ENCODE results near the gene COX19.

COX19 gene, protein sequence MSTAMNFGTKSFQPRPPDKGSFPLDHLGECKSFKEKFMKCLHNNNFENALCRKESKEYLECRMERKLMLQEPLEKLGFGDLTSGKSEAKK

DNA sequence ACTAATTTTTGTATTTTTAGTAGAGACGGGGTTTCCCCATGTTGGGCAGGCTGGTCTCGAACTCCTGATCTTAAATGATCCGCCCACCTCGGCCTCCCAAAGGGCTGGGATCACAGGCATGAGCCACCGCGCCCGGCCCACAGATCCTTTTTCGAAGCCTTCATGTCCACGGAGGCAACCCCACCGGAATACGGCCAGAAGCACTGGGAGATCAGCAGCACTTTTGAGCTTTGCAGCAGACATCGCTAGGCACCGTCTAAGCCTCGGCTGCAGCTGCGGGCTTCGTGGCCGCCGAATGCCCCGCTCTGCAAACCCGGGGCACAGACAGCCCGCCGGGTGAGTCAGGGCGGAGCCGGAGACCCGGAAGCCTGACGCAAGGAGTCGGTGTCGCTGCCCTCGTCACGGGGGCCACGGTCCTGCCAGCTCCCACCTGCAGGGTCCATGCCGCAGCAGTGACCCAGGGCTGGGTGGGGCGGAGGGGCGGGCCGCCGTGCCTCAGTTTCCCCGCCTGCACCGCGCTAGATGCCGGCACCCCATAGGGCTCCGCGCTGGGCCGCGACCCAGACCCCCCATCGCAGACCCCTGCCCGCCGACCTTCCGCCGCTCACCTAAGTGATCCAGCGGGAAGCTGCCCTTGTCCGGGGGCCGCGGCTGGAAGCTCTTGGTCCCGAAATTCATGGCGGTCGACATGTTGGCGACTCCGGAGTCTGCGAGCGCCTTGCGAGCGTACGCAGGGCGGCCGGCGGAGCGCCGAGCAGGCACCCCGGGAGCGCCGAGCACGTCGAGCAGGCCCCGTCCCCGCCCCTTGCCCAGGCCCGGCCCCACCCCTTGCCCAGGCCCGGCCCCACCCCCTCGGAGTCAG, at the start of gene COX19:
TSS of gene COX19 (minus strand) at position 730 of the 862 bp plus-strand sequence. CDS start at position 690, 40 bp downstream.
- intact Hi-C loops (cut with DNase I) = no loop called here
- DNase-seq = peak; percentile 84 to 99 (median 87)

DNA sequence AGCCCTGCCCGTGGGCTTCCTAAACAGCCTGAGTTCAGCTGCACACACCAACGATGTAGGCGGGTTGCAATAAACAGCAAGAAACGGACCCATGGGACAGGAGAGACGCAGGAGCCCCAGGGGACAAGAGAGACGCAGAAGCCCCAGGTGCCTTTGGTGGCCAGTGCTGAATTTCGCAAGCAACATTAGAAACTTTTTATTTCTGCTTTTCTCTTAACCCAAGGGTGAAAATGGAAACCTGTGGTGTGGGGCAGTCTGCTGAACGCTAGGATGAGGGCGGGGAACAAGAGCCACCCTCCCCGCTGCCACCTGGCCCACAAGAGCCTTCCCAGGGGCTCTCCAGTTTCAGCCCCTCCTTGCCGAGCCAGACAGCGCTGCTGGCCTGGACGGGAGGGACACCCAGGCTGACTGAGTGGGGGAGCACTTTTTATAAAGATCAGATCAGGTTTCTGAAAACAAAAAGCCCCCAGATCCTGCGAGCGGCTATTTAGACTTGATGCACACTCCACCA, 49.0 kb upstream of the COX19 start:
- DNase-seq = peak in 1 of 10 donors; percentile 55
- intact Hi-C loops (cut with DNase I) = loop anchor here (5.0 kb wide), 1 partner anchor 43 kb away; no protein-coding TSS in a partner anchor

DNA sequence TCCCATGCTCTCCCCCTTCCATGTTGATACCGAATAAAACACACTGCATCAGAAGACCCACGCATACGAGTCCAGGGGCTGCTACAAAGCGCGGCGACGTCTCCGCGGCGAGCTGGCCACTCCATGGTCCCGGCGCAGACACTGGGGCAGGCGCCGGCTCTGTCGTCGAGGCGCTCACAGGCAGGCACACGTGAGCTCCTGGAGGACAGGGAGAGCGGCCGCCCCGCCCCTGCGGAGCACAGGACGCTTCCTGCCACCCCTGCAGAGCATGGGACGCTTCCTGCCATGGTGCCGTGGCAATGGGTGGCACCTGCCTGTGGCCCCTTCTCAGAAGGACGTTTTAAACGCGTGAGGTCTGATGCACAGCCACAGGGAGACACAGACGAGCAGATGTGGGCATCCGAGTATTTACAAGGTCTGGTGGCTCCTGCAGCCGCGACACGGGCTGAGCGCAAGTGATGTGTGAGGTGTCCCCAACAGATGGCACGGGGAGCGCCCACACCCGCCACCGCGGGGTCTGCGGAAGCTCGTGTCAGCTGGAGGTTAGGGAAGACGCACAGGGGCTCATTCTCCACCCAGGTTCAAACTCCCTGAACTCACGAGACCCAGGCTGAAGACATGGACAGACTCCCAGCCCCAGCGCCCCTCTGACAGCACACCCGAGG, 47.6 kb upstream of the COX19 start:
- intact Hi-C loops (cut with DNase I) = loop anchor here (5.0 kb wide), 1 partner anchor 44 kb away; no protein-coding TSS in a partner anchor
- DNase-seq = peak in 1 of 10 donors; percentile 86

DNA sequence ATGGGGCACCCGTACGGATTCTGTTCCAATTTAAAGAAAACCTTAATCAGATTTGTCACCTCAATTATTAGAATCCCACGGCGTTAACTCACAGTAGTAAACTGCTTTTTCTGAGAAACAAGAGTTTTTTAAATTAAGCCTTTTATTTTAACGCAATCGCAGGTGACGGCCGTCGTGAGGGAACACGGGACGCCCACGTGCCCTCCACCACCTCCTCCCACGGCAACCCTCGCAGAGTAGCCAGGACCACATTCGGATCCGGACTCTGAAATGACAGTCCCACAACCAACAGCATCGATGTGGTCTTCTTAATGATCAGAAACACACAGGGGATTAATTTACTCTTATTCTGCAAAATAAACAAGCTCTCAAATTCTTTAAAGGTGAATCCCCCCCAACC, 47.0 kb upstream of the COX19 start:
- intact Hi-C loops (cut with DNase I) = loop anchor here (5.0 kb wide), 1 partner anchor 45 kb away; no protein-coding TSS in a partner anchor
- DNase-seq = peak in 1 of 10 donors; percentile 16

DNA sequence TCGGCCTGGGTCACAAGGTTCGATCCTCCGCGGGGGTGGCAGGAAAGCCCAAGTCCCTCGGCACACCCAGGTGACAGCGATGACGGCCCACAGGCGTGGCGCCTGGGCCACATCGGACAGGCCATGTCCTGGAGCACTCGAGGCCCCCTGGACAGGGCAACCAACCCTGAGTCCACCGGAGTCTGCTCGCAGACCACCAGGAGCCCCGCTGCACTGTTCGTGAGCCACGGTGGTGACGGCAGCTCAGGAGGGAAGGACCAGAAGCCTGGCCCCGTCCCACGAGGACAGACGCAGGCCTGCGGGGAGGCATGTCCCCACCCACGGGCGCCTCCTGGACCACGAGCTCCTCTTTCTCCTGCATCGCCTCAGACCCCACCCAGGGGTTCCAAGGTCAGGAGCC, 46.6 kb upstream of the COX19 start:
- DNase-seq = peak in 1 of 10 donors; percentile 84
- intact Hi-C loops (cut with DNase I) = loop anchor here (5.0 kb wide), 1 partner anchor 45 kb away; no protein-coding TSS in a partner anchor

DNA sequence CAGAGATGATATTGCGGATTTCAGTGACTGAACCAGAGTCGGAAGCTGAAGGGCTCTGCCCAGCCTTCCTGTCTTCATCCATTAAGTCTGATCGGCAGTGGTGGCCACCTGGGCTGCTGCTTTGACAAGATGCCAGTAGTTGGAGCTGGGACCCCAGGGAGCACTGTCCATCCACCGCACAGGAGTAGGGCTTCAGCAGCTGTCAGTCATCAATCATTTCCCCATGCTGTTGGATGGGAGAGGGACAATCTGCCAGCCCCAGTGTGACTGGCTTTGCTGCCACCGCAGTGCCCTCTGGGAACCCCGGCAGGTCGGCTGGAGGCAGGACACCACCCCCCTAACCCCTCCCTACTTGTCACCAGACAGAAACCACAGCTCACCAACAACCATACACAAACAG, 46.0 kb upstream of the COX19 start:
- intact Hi-C loops (cut with DNase I) = loop anchor here (5.0 kb wide), 1 partner anchor 46 kb away; no protein-coding TSS in a partner anchor
- DNase-seq = peak in 1 of 10 donors; percentile 36

DNA sequence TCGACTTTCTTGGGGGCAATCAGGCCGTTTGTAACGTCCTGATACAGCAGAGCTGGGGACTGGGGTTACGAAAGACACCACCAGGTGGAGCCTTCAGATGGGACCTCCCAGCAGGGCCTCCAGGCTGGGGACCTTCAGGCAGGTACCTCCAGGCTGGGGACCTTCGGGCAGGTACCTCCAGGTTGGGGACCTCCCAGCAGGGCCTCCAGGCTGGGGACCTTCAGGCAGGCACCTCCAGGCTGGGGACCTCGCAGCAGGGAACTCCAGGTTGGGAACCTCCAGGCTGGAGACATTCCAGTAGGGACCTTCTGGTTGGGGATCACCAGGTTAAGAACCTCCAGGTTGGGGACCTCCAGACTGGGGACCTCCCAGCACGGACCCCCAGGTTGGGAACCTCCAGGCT, 45.5 kb upstream of the COX19 start:
- DNase-seq = peak in 1 of 10 donors; percentile 79
- intact Hi-C loops (cut with DNase I) = loop anchor here (5.0 kb wide), 1 partner anchor 46 kb away; no protein-coding TSS in a partner anchor

DNA sequence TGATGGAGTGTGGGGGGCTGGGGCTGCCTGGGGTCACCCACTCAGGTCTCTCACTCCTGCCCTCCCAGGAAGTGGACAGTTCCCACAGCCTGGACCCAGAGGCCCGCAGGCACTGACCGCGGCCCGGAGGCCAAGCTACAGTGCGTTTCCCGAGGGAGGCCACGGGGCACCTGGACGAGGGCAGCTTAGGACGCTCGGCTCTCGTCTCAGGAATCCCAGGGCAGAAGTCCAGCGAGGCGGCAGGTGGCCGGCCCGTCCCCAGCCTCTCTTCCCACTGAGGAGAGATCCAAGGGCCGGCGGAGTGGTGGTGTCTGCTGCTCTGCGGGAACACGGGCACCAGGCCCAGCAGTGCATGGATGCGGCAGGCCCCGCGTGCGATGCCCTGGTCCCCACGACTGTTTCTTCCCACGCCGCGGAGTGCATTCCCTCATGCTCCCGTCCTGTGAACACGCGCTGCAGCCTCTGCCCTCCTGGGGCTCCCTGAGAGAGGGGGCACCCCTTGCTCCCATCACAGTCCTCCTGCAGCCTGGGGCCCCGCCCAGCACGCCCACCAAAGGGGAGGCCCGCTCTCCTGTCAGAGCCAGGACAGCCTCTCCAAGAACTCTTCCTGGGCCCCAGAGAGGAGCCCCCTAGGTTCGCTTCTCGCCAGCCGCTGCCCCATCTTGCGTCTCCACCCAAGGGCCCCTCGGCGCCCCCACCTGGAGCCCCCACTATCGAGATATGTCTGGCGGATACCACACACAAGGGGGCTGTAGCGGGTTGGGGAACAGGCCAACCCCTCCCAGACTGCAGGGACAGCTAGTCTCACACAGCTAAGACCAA, 44.7 kb upstream of the COX19 start:
- peak in 1 of 10 donors; percentile 75 for DNase-seq
- intact Hi-C loops (cut with DNase I) = loop anchor here (5.0 kb wide), 1 partner anchor 47 kb away; no protein-coding TSS in a partner anchor

DNA sequence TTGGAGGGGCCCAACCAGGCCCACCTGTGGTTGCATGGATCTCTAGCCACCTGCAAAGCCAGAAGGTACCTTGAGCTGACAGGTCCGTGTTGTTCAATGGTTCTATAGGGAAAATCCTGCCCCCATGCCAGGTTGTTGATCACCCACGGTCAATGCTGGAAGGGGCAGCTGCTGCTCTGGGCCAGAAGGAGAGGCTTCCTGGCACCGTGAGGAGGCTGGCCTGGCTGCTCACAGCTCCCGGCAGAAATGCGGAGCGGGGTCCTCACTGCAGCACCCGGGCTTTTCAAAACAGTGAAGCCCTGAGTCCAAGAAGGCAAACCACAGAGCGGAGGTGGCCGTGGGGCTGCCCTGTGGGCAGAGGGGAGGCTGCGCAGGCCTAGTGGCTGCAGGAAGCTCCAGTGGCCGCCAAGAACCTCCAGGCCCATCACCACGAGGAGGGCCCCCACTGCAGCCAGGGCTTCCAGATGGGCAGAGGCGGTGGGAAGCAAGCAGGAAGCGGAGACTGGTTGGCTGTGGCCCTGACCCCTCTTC, 44.0 kb upstream of the COX19 start:
- intact Hi-C loops (cut with DNase I) = no loop called here
- DNase-seq = peak in 1 of 10 donors; percentile 78

DNA sequence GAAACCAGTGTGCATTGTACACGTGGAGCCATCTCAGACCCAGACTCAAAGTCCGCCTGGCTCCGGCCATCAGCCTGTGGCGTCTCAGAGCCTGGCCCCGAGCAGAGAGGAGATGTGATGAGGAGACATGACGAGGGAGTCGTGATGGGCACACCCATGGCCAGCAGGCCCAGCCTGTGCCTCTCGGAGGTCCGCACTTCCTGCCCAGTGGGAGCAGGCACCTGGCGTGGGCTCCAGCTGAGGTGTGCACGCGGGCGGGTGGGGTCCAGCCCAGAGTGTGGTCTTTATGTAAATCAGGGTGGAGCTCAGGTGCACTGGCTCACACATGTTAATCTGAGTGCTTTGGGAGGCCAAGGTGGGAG, 43.0 kb upstream of the COX19 start:
- DNase-seq = peak in 1 of 10 donors; percentile 75

DNA sequence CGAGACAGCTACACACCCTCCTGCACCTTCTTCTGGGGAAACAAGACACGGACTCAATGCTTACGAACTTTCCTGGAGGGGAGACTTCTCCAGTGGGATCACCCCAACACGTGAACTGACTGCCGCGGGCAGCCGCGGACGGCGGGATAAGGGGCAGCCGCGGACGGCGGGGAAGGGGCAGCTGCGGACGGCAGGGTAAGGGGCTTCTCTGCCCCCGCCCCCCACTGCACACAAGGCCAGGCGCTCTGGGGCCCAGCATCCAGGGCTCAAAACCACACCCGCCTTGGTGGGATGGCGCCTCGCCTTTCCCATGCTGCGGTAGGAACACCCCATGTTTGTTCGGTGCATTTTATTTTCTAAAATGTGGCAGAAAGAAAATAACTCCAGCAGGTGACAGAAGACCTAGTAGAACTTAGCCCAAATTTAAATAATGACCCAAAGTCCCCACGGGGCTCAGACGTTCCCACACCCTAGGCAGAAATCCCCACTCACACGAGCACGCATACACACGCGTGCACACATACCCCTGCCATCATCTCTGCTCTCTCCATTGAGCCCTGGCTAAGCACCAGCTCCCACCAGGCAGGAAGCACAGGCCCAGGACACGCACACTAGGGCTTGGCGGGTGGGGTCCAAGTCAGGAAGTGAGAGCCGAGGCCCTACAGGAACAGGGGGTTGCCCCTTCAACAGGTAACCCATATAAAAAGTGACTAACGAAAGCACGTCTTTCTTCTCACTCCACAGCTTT, 42.4 kb upstream of the COX19 start:
- peak in 1 of 10 donors; percentile 52 for DNase-seq
- intact Hi-C loops (cut with DNase I) = no loop called here

More for the DNA sequence above, 43.0 kb upstream of the COX19 start:
- intact Hi-C loops (cut with DNase I) = no loop called here

DNA sequence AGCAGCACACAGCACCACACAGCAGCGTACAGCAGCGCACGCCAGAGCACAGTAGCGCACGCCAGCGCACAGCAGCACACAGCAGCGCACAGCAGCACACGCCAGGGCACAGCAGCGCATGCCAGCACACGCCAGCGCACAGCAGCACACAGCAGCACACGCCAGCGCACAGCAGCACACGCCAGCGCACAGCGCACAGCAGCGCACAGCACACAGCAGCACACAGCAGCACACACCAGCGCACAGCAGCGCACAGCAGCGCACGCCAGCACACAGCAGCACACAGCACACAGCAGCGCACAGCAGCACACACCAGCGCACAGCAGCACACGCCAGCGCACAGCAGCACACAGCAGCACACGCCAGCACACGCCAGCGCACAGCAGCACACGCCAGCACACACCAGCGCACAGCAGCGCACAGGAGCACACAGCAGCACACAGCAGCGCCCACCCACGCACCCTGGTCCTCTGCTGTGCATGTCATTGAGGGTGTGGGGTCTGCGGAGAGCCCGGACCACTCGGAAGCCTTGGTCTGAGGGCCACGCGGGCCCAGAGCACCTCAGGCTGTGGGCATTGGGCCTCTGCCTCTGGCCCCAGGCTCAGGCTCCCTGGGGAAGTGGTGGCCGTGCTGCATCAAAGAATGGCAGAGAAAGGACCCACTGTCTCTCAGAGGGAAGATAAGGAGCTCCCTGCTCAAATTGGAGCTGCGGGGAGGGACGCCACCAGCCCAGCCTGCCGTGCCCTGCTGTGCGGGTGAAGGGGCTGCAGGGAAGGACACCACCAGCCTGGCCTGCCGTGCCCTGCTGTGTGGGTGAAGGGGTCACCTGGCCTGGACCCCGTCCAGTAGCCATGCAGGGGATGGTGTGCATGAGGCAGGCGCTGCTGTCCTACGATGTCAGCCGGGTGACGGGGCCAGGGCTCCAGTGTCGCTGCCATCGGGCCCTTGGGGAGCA, 41.5 kb upstream of the COX19 start:
- intact Hi-C loops (cut with DNase I) = no loop called here
- peak in 1 of 10 donors; percentile 61 for DNase-seq

DNA sequence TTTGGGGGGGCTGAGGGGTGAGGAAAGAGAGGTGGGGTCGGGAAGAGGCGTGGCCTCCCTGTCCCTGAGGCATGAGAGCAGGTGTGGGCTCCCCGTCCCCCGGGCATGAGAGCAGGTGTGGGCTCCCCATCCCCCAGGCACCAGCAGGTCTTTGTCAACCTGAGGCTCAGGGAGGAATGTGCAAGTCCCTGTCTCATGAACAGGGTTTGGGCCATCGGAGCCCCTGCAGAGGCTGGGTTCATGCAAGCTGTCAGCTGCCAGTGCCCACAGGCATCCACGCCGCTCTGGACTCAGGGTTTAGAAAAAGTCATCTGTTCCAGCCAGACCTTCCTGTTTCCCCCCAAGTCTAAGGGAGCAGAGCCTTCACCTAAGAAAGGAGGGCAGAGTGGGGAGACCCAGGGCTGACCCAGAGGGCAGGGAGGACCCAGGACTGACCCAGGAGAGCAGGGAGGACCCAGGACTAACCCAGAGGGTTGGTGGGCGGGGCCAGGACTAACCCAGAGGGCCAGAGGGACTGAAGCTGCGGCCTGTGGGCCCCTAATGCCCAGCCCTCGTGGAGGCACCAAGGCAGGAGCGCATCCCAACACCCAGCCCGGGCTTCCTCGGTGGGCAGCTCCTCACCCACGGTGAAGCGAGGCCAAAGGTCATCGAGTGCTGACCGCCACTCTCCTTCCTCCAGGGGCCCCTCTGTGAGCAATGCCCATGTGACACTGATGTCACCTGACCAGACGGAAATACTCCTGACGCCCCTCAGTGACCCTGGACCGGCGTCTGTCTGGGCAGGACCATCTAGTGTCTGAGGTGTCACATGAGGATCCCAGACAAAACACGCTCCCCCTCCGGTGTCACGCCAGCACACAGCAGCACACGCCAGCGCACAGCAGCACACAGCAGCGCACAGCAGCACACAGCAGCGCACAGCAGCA, 40.1 kb upstream of the COX19 start:
- intact Hi-C loops (cut with DNase I) = no loop called here
- peak in 1 of 10 donors; percentile 84 for DNase-seq

DNA sequence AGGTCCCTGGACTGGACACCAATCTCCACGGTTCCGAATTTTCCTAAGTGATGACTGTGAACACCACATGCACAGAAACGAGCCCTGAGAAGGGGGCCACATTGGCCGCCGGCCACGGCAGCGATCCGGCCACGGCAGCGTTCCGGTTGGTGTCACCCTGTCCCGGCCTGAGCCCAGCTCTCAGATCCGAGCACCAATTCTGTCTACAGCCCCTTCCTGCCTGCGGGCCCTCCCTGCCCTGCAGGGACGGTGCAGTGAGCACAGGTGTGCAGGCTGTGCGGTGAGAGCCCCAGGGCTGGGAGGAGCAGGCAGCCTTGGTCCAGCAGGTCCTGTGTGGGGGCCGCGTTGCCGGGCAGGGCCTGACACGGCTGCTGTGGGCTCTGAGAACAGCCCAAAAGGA, 39.3 kb upstream of the COX19 start:
- intact Hi-C loops (cut with DNase I) = no loop called here
- DNase-seq = no peak

DNA sequence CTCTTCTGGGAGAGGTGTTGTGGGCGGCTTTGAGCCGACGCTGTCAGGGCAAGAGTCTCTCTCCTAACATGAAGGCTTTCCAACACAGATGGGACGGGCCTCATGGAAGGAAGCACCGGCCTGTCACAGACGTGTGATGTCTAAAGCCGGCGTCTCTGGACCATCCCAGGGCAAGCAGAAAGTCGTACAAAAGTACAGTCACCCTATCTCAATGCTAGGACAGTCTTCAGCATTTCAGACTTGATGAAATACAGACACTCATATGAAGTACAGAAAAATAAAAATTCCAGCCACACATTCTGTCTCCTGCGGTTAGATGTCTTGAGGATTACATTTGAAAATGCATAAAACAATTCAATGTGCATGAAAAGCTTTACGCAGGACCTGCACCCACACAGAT, 38.2 kb upstream of the COX19 start:
- intact Hi-C loops (cut with DNase I) = no loop called here

DNA sequence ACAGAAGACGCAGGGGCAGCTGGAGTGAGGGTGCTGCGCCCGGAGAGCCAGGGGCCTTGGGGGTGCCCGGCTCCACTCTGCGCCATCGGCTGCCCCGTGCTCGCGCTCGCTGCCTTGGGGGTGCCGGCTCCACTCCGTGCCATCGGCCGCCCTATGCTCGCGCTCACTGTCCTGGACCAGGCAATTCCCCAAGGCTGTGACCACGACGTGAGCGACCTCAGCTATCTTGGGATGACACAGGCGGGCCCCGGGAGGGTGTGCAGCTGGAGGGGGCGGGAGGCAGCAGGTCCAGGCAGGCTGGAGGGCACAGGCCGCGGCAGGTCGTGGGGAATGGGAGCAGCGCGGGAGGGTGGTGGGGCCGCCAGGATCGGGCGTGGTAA, 37.4 kb upstream of the COX19 start:
- intact Hi-C loops (cut with DNase I) = no loop called here
- no peak for DNase-seq

More for the DNA sequence above, 38.2 kb upstream of the COX19 start:
- no peak for DNase-seq
